Mesothelial cell of epicardium (in vitro differentiated cells): Measurements from ENCODE around the gene PCDHGB5. TPM values are rescaled to one million over a fixed set of nuclear protein-coding genes. Genes with fewer than 3 reads are reported as not detected.
A peak's percentile ranks its signal among the peaks of the same experiment; 100 is the strongest.
"Not testable (repeated sequence)": the region's sequence is repeated elsewhere in the genome, so short reads cannot be mapped to it uniquely, and the experiment has no call there.

Source experiments
- DNase-seq, 2 experiments: peaks; one replicate each; pipeline ENCODE4 v3.0.0; 2021; ENCODE audit warnings: low spot score in 2 of 2; ENCODE audit not compliant: unreplicated experiment in 2 of 2
- H3K27ac Mint-ChIP-seq: 2 replicates; pipeline ENCODE4 v1.8.0; 2021; ENCODE audit warnings: mixed read lengths
- H3K27me3 Mint-ChIP-seq: 2 replicates; pipeline ENCODE4 v1.8.0; 2021; ENCODE audit warnings: low read depth, mixed read lengths
- H3K36me3 Mint-ChIP-seq: 2 replicates; pipeline ENCODE4 v1.8.0; 2021; ENCODE audit warnings: mixed read lengths
- H3K4me1 Mint-ChIP-seq: 2 replicates; pipeline ENCODE4 v1.8.0; 2021; ENCODE audit warnings: mixed read lengths
- H3K4me3 Mint-ChIP-seq: 2 replicates; pipeline ENCODE4 v1.8.0; 2021; ENCODE audit warnings: mild to moderate bottlenecking, moderate library complexity, mixed read lengths
- H3K9me3 Mint-ChIP-seq: 2 replicates; pipeline ENCODE4 v1.8.0; 2021; ENCODE audit warnings: mixed read lengths
- total RNA-seq: library from RNA; stranded (reverse); gene quantifications from 3 replicates; pipeline ENCODE4 v1.2.1, GENCODE V29; 2021
- TF ChIP-seq, protein P1 (sequence below): fragments of 200-600 bp; sonication (generic); IDR thresholded peaks from one replicate; pipeline ENCODE4 v1.5.0; 2021; ENCODE audit warnings: antibody characterized with exemption; ENCODE audit not compliant: unreplicated experiment

PCDHGB5 gene
- total RNA-seq, 1 donor from 2014 or later = 3.9 TPM

DNA sequence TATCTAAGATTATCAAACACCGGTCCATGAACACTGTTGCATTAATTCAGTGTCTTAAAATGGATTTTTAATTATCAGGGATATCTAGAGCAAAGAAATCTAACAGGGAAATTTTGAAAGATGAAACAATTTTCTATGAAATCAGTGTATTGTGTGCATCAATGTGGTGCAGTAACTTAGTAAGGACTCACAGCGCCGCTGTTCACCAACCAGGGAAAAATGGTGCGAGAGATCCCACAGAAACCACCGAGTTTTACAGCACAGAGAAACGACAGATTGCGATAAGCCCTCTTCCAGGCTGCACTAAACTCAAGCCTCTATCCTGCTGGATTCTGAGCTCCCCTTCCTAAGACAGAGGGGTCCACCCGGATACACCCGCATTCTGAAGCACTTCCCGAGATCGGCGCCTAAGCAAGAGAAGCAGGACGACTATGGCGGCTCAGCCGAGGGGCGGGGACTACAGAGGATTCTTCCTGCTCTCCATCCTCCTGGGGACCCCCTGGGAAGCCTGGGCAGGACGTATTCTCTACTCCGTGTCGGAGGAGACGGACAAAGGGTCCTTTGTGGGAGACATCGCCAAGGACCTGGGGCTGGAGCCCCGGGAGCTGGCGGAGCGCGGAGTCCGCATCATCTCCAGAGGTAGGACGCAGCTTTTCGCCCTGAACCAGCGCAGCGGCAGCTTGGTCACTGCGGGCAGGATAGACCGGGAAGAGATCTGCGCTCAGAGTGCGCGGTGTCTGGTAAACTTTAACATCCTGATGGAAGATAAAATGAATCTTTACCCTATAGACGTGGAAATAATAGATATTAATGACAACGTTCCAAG, 15.1 kb upstream of the PCDHGB5 start, which contains the start of gene PCDHGA7:
PCDHGA7 (plus strand) TSS at position 274 of the 826 bp plus-strand sequence; CDS start at position 432, 158 bp downstream.
- H3K27me3 Mint-ChIP-seq = no peaks in the 10 kb centered on the region
- peaks cover 8% of the 10 kb centered on the region for H3K36me3 Mint-ChIP-seq
- no peak within 1 kb of the TSS for H3K27ac Mint-ChIP-seq
- peaks cover 67% of the 10 kb centered on the region for H3K9me3 Mint-ChIP-seq
- no peak for DNase-seq
- H3K4me3 Mint-ChIP-seq = no peak within 1 kb of the TSS
- TF ChIP-seq, protein P1, sequence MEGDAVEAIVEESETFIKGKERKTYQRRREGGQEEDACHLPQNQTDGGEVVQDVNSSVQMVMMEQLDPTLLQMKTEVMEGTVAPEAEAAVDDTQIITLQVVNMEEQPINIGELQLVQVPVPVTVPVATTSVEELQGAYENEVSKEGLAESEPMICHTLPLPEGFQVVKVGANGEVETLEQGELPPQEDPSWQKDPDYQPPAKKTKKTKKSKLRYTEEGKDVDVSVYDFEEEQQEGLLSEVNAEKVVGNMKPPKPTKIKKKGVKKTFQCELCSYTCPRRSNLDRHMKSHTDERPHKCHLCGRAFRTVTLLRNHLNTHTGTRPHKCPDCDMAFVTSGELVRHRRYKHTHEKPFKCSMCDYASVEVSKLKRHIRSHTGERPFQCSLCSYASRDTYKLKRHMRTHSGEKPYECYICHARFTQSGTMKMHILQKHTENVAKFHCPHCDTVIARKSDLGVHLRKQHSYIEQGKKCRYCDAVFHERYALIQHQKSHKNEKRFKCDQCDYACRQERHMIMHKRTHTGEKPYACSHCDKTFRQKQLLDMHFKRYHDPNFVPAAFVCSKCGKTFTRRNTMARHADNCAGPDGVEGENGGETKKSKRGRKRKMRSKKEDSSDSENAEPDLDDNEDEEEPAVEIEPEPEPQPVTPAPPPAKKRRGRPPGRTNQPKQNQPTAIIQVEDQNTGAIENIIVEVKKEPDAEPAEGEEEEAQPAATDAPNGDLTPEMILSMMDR = no peak
- no peaks in the 10 kb centered on the region for H3K4me1 Mint-ChIP-seq

DNA sequence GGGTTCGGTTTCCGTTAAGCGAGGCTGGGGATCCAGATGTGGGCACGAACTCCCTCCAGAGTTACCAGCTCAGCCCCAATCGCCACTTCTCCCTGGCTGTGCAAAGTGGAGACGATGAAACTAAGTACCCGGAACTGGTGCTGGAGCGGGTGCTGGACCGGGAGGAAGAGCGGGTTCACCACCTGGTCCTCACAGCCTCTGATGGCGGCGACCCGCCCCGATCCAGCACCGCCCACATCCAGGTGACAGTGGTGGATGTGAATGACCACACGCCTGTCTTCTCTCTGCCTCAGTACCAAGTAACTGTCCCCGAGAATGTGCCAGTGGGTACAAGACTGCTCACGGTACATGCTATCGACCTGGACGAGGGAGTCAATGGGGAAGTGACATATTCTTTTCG, 14.4 kb upstream of the PCDHGB5 start:
- H3K4me1 Mint-ChIP-seq = no peaks in the 10 kb centered on the region
- no peak for DNase-seq
- TF ChIP-seq, protein P1 = no peak
- peaks cover 69% of the 10 kb centered on the region for H3K9me3 Mint-ChIP-seq
- peaks cover 10% of the 10 kb centered on the region for H3K36me3 Mint-ChIP-seq
- no peak overlapping the region for H3K27ac Mint-ChIP-seq
- no peak overlapping the region for H3K4me3 Mint-ChIP-seq
- H3K27me3 Mint-ChIP-seq = no peaks in the 10 kb centered on the region

DNA sequence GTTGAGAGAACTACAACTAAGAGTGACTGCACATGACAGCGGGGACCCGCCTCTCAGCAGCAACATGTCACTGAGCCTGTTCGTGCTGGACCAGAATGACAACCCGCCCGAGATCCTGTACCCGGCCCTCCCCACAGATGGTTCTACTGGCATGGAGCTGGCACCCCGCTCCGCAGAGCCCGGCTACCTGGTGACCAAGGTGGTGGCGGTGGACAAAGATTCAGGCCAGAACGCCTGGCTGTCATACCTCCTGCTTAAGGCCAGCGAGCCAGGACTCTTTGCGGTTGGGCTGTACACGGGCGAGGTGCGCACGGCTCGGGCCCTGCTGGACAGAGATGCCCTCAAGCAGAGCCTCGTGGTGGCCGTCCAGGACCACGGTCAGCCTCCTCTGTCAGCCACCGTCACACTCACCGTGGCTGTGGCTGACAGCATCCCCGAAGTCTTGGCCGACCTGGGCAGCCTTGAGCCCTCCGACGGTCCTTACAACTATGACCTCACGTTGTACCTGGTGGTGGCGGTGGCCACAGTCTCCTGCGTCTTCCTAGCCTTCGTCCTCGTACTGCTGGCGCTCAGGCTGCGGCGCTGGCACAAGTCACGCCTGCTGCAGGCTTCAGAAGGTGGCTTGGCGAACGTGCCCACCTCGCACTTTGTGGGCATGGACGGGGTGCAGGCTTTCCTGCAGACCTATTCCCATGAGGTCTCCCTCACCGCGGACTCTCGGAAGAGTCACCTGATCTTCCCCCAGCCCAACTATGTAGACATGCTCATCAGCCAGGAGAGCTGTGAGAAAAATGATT, 13.1 kb upstream of the PCDHGB5 start:
- Mint-ChIP-seq H3K4me3 (no peak overlapping the region), H3K4me1 (no peaks in the 10 kb centered on the region), H3K36me3 (peaks cover 17% of the 10 kb centered on the region), H3K9me3 (peaks cover 65% of the 10 kb centered on the region), H3K27ac (no peak overlapping the region), H3K27me3 (no peaks in the 10 kb centered on the region)
- TF ChIP-seq, protein P1 = no peak
- no peak for DNase-seq

DNA sequence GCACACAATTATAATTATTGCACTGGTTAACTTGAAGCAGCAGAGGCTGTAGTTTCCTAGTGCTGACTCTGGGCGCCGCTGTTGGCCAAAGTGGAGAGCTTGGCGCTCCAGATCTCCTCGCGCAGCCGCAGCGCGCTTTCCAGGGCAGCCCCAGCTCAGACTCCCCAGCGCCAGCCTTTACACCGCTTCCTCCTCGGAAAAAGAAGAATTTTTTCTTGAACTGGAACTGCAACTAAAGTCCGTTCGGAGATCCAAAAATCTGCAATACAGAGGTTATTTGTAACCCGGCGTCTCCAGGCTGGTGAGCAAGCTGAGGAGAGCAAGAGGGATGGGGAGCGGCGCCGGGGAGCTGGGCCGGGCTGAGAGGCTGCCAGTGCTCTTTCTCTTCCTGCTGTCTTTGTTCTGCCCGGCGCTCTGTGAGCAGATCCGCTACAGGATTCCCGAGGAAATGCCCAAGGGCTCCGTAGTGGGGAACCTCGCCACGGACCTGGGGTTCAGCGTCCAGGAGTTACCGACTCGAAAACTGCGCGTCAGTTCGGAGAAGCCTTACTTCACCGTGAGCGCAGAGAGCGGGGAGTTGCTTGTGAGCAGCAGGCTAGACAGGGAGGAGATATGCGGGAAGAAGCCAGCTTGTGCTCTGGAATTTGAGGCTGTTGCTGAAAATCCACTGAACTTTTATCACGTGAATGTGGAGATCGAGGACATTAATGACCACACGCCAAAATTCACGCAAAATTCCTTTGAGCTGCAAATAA, 10.0 kb upstream of the PCDHGB5 start, which contains the start of gene PCDHGB4:
PCDHGB4 (plus strand) TSS at position 142 of the 755 bp plus-strand sequence; CDS start at position 329, 187 bp downstream.
- Mint-ChIP-seq H3K27ac (peak within 1 kb of the TSS; percentile 64), H3K9me3 (peaks cover 65% of the 10 kb centered on the region), H3K36me3 (peaks cover 36% of the 10 kb centered on the region), H3K4me3 (peak within 1 kb of the TSS; percentile 70)
- H3K4me1 Mint-ChIP-seq, DNase-seq, H3K27me3 Mint-ChIP-seq: not testable (repeated sequence)
- TF ChIP-seq, protein P1 = peak; percentile 19

DNA sequence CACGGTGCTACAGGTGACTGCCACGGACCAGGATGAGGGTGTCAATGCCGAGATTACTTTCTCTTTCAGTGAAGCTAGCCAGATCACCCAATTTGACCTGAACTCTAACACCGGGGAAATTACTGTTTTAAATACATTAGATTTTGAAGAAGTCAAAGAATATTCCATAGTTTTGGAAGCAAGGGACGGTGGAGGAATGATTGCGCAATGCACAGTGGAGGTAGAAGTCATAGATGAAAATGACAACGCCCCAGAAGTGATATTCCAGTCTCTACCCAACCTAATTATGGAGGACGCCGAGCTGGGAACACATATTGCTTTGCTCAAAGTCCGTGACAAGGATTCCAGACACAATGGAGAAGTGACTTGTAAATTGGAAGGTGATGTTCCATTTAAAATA, 9.1 kb upstream of the PCDHGB5 start:
- H3K27ac Mint-ChIP-seq = no peak overlapping the region
- TF ChIP-seq, protein P1 = no peak
- H3K9me3 Mint-ChIP-seq = peaks cover 63% of the 10 kb centered on the region
- H3K27me3 Mint-ChIP-seq = no peaks in the 10 kb centered on the region
- H3K4me3 Mint-ChIP-seq = no peak overlapping the region
- H3K36me3 Mint-ChIP-seq = peaks cover 39% of the 10 kb centered on the region
- no peak for DNase-seq
- no peaks in the 10 kb centered on the region for H3K4me1 Mint-ChIP-seq
